HEK293T (cell line): Measurements from ENCODE around the gene PYGO1.

ENCODE experiments used
- CTCF ChIA-PET: fragments of 350-600 bp; formaldehyde crosslinking; extraction: SDS; loops from one replicate; lab custom pipeline; 2021; ENCODE audit warnings: antibody characterized with exemption, inconsistent platforms; lab: Yijun Ruan, JAX
- POLR2A ChIA-PET: fragments of 350-600 bp; formaldehyde crosslinking; extraction: SDS; loops from one replicate; lab custom pipeline; 2020; ENCODE audit warnings: antibody characterized with exemption, inconsistent platforms; lab: Yijun Ruan, JAX
- DNase-seq: peaks from one replicate; pipeline ENCODE4 v3.0.0; 2012; ENCODE audit warnings: mixed read lengths; ENCODE audit errors: extremely low spot score
- ARNT ChIP-seq: fragments of 450-650 bp; IDR thresholded peaks from 2 replicates; pipeline ENCODE4 v1.6.1; 2017; ENCODE audit warnings: mild to moderate bottlenecking
- BHLHE40 ChIP-seq: fragments of 450-650 bp; IDR thresholded peaks from 2 replicates; pipeline ENCODE4 v1.6.1; 2016; ENCODE audit warnings: mild to moderate bottlenecking, moderate library complexity, borderline replicate concordance
- CTBP1 ChIP-seq: fragments of 450-650 bp; IDR thresholded peaks from 2 replicates; pipeline ENCODE4 v1.6.1; 2016; ENCODE audit warnings: borderline replicate concordance
- ELF4 ChIP-seq: fragments of 450-650 bp; IDR thresholded peaks from 2 replicates; pipeline ENCODE4 v1.6.1; 2017; ENCODE audit warnings: antibody characterized with exemption
- FOXA1 ChIP-seq: fragments of 450-650 bp; IDR thresholded peaks from 2 replicates; pipeline ENCODE4 v1.6.1; 2016; ENCODE audit warnings: mild to moderate bottlenecking
- FOXK2 ChIP-seq: fragments of 450-650 bp; IDR thresholded peaks from 2 replicates; pipeline ENCODE4 v1.6.1; 2016; ENCODE audit warnings: mild to moderate bottlenecking
- FOXM1 ChIP-seq: fragments of 450-650 bp; IDR thresholded peaks from 2 replicates; pipeline ENCODE4 v1.6.1; 2017; ENCODE audit warnings: mild to moderate bottlenecking, borderline replicate concordance
- HDGF ChIP-seq: fragments of 450-650 bp; IDR thresholded peaks from 2 replicates; pipeline ENCODE4 v1.6.1; 2017; ENCODE audit warnings: antibody characterized with exemption, borderline replicate concordance
- L3MBTL2 ChIP-seq: fragments of 450-650 bp; conservative IDR thresholded peaks from 2 replicates; pipeline ENCODE4 v1.6.1; 2016; ENCODE audit warnings: mild to moderate bottlenecking
- LEF1 ChIP-seq: fragments of 450-650 bp; IDR thresholded peaks from 2 replicates; pipeline ENCODE4 v1.6.1; 2017; ENCODE audit warnings: mild to moderate bottlenecking, borderline replicate concordance
- NFRKB ChIP-seq: fragments of 450-650 bp; IDR thresholded peaks from 2 replicates; pipeline ENCODE4 v1.6.1; 2016; ENCODE audit warnings: mild to moderate bottlenecking, moderate library complexity
- PKNOX1 ChIP-seq: fragments of 450-650 bp; IDR thresholded peaks from 2 replicates; pipeline ENCODE4 v1.6.1; 2016
- SP1 ChIP-seq: fragments of 450-650 bp; IDR thresholded peaks from 2 replicates; pipeline ENCODE4 v1.6.1; 2017
- SUZ12 ChIP-seq: fragments of 450-650 bp; IDR thresholded peaks from 2 replicates; pipeline ENCODE4 v1.6.1; 2016; ENCODE audit warnings: mild to moderate bottlenecking
- TARDBP ChIP-seq: fragments of 450-650 bp; IDR thresholded peaks from 2 replicates; pipeline ENCODE4 v1.6.1; 2016
- ZNF384 ChIP-seq: fragments of 450-650 bp; IDR thresholded peaks from 2 replicates; pipeline ENCODE4 v1.6.1; 2016

PYGO1 gene

DNA sequence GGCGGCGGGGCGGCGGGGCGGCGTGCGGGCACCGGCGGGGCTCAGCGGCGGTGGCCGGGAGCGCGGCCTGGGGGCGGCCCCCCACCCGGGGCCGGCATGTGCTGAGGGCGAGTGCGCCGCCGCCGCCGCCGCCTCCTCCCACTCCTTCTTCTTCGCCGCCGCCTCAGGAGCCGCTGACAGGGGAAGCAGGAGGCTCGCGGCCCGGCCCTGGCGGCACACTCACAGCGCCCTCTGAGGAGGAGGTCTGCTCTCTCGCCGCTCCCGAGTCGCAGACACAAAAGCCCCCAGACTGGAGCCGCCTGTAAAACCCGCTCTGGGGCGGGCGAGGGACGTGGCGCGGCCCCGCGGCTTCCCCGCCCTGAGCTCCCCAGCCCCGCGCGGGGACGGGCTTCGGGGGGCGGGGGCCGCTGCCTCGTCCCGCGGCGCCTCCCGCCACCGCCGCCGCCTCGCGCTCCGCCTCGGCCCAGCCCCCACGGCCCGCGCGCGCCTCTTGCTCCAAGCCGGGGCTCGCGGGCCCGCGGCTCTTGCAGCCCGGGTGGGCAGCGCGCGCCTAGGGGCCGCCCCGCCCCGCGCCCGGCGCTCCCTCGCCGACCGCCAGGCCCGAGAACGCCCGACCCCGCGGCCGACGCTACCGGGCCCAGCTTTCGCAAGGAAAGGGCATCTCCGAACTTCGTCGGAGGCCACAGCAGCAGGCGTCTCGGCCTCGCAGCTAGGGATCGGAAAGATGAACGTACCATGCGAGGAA lies at the start of gene PYGO1:
PYGO1 (minus strand) TSS at position 276 of the 745 bp plus-strand sequence. CDS start 462 bp downstream, outside the sequence.
- ChIA-PET POLR2A (interaction anchor here (0.8 to 0.9 kb wide), 2 partner anchors 14 to 25 kb away, joined by 3 read pairs; no protein-coding TSS in a partner anchor), CTCF (no interaction called here)
- DNase-seq, result peak; percentile 57
- no peak for TF ChIP-seq SUZ12
- no peak for TF ChIP-seq FOXK2
- TF ChIP-seq LEF1, result no peak
- no peak for TF ChIP-seq FOXM1

DNA sequence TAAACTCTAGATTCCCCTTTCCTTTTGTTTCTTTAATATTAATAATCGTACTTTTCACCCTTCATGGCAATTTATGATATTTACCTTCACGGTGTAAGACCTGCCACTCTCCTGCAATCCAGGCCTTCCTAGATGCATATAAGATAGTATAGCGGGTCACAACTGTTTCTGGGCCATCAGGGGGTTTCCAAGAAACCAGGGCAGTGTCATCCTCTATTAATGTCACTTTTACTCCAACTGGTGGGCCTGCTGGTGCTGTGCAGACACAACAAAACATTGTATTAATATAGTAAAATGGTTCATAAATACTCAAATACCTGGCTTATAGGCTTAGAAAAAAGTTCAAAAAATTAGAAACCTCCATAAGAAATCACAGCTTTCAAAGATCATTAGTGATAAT lies 48.9 kb upstream of the PYGO1 start:
- TF ChIP-seq SUZ12, result no peak
- no peak for TF ChIP-seq ZNF384
- no peak for TF ChIP-seq FOXA1
- TF ChIP-seq TARDBP, result no peak
- no peak for TF ChIP-seq CTBP1
- no peak for TF ChIP-seq ARNT
- TF ChIP-seq L3MBTL2, result no peak
- TF ChIP-seq ELF4, result no peak
- no peak for TF ChIP-seq SP1
- TF ChIP-seq FOXM1, result no peak
- TF ChIP-seq FOXK2, result no peak
- TF ChIP-seq NFRKB, result no peak
- no peak for TF ChIP-seq BHLHE40
- no peak for TF ChIP-seq LEF1
- no peak for TF ChIP-seq HDGF
- no peak for TF ChIP-seq PKNOX1
- CTCF ChIA-PET, result no interaction called here
- POLR2A ChIA-PET, result no interaction called here
- no peak for DNase-seq

- no peak for DNase-seq
- no peak for TF ChIP-seq PKNOX1
- TF ChIP-seq ARNT, result no peak
- TF ChIP-seq FOXA1, result no peak
- TF ChIP-seq HDGF, result no peak
- TF ChIP-seq FOXM1, result no peak
- no peak for TF ChIP-seq L3MBTL2
- no peak for TF ChIP-seq FOXK2
- no peak for TF ChIP-seq ELF4
- TF ChIP-seq BHLHE40, result no peak
- TF ChIP-seq NFRKB, result no peak
- no peak for TF ChIP-seq SP1
- no peak for TF ChIP-seq SUZ12
- TF ChIP-seq ZNF384, result no peak
- TF ChIP-seq LEF1, result no peak
- TF ChIP-seq TARDBP, result no peak
- TF ChIP-seq CTBP1, result no peak
- ChIA-PET CTCF (interaction anchor here (0.9 kb wide), 1 partner anchor 198 kb away, joined by 3 read pairs; no protein-coding TSS in a partner anchor), POLR2A (no interaction called here)
These were observed 45.6 kb upstream of the PYGO1 start for GRCh38 chr15:55633731-55634130.

DNA sequence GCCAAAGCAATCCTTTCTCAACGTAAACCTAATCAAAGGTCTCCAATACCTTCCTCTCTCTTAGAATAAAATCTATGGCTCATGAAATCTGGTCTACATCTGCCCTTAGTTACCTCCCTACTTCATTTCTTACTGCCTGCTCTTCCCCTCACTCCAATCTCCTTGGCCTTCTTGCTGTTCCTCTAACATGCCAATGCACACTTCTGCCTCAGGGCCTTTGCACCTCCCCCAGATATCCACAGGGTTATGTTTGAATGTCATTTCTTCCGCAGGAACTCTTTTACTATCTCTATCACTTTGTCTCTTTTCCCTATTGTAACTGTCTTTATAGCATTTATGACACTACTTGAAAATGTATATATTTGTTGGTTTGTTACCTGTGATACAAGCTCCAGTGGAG lies 44.3 kb upstream of the PYGO1 start:
- TF ChIP-seq ZNF384, result no peak
- TF ChIP-seq HDGF, result no peak
- TF ChIP-seq BHLHE40, result no peak
- no peak for TF ChIP-seq CTBP1
- no peak for TF ChIP-seq ARNT
- no peak for TF ChIP-seq FOXA1
- TF ChIP-seq NFRKB, result no peak
- no peak for TF ChIP-seq FOXK2
- ChIA-PET POLR2A (no interaction called here), CTCF (interaction anchor here (0.5 kb wide), 1 partner anchor 265 kb away, joined by 3 read pairs; no protein-coding TSS in a partner anchor)
- DNase-seq, result no peak

- ChIA-PET CTCF (no interaction called here), POLR2A (interaction anchor here (0.6 kb wide), 1 partner anchor 1795 kb away, joined by 3 read pairs; no protein-coding TSS in a partner anchor)
- no peak for DNase-seq
- no peak for TF ChIP-seq CTBP1
- no peak for TF ChIP-seq NFRKB
- TF ChIP-seq ELF4, result no peak
- TF ChIP-seq TARDBP, result no peak
- TF ChIP-seq FOXA1, result no peak
- no peak for TF ChIP-seq L3MBTL2
- no peak for TF ChIP-seq LEF1
- no peak for TF ChIP-seq HDGF
- no peak for TF ChIP-seq PKNOX1
- no peak for TF ChIP-seq SP1
- no peak for TF ChIP-seq FOXM1
- no peak for TF ChIP-seq BHLHE40
- no peak for TF ChIP-seq FOXK2
- no peak for TF ChIP-seq ARNT
- TF ChIP-seq ZNF384, result no peak
- TF ChIP-seq SUZ12, result no peak
These were observed 42.7 kb upstream of the PYGO1 start for GRCh38 chr15:55630858-55631257.
